Endometrium (tissue), 2 donors: ENCODE results near the gene TRIP11.

Experiments
- FAIRE-seq: peaks from 2 replicates; lab custom pipeline; 2012; peaks lifted over from hg19 to GRCh38; lab: Jason Lieb, UNC
- donor health status: control.
- donor health status: control.

TRIP11 gene

DNA sequence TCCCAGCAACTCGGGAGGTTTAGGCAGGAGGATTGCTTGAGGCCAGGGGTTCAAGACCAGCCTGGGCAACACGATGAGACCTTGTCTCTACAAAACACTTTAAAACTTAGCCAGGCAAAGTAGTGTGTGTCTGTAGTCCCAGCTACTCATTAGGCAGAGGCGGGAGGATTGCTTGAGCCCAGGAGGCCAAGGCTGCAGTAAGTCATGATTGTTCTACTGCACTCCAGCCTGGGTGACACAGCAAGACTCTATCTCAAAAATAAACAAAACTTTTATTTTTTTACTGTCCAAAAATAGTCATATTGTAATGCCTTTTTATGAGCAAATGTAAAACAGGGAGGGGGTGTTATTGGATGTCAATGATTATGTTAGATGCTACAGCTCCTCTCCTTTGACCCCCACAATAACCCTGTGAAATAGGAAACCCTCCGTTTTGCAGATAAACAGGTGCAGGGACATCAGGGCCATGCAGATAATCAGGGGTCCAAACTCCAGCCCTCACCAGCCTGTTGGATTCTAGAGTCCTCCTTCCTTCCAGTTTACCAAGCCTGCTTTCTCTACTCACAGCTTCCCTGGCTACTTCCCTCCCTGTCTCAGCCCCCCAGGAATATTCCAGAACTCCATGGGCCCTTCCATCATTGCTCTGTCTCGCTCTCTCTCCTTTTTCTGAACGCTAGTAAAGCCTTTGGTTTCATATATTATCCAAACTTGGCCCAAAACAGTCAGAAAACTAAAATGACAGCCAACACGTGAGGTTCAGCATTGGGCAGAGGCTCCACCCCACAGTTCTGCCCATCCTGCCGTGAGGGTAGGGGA lies 86.5 kb downstream of the TRIP11 start:
- FAIRE-seq: no peak

DNA sequence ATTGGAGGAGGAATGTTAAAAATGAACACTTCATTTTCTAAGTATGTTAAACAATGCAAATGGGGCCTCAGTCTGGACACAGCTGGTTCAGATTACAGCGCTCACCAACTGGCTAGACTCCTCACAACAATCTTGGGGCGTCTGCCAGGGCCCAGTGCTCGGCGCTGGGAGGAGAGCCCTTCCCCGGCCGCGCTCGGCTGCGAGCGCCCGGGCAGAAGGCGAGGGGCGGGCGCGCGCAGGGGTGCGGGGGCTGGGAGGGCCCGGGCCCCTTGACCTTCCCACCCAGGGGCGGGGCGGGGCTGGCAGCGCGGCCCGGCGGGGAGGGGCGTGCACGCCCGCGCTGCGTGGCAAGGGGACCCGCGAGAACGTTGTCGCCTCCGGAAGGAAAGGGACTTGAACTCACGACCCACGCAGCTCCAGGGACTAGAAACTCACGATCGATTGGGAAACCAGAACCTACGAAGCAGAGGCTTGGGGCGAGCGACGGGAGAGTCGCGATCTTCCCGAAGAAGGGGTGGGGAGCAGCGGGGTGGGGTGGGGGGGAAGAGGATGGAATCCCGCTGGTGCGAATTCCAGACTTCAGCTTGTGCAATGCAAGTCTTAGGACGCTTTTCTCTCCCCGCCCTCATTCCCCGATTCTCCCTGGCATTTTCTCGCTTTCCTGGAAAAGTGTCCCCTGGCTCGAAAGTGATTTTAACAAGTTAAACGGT lies 92.2 kb downstream of the TRIP11 start, which contains the start of gene FBLN5:
Gene FBLN5, minus strand, starts transcription at position 220 of the 710 bp plus-strand sequence. CDS start 465 bp downstream, outside the sequence.
- FAIRE-seq: no peak

DNA sequence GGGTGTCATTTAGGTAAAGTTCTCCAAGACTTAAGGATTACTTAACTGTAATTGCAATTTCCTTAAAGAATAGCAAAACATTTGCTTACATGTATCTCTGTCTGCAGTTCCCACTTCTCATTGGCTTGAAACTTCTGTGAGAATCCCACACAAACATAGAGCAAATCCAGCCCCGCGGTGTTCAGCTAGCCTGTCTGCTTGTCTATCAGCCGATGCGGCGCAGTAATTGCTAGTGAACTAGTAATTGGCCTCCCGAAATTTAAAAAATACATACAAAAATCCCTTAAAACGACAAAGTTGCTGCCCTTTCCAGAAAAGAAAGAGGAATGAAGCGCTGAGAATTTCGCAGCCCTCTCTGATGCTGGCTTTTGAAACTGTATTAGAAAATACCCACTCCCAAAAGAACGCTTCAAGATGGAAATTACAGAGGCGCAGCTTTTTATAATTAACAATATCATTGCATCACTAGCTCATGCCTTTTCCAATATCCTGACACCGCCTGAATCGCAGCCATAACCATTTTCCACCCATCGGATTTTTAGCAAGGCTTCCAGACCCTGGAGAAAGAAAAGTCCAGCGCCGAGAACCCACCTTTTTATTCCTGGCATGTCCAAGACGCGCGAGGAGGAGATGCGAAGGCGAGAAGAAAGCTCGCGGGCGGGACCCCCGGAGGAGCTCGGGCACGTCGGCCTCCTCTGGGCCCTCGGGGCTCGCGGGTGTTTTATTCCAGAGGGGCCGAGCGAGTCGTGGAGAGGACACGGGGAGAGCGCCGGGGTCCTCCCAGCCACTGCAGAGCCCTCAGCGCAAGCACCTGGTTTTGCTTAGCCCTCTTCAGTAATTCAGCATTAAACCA lies 93.0 kb downstream of the TRIP11 start:
- no peak for FAIRE-seq

DNA sequence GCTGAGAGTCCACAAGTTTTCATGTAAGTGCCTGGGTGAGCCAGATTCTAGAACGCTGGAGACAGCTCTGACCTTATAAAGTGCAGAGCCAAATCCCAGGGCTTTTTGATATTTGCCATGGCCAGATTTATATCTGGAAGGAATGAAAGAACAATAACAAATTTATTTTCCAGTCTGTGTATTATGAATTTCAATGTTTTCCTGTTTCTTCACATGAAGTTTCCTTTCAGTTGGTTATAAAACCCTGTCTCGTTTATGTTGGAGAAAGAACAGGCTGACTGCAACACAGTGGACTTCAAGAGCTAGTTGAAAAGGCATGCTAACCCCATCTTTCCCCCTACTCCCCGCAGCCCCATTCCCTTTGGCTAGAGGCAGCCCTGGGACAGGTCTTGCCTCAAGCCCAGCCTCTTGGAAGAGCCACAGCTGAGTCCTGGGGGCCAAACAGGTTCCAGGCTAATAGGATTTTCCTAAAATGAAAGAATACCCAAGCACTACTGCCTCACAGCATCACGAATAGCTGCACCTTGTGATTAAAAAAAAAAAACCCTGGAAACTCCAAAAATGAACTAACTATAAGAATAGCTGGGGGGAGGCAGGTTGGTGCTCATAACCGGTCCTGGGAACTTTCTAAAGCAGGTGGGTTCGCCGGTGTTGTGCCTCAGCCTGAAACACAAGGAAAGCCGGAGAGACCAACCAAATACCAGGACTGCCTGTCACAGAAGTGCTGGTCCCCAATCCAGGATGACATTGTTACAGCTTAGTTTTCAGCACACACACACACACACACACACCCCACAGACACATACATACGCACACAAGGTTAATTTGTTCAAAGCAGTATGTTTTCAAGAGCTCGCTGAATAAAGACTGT lies 93.9 kb downstream of the TRIP11 start:
- peak; percentile 63 for FAIRE-seq

DNA sequence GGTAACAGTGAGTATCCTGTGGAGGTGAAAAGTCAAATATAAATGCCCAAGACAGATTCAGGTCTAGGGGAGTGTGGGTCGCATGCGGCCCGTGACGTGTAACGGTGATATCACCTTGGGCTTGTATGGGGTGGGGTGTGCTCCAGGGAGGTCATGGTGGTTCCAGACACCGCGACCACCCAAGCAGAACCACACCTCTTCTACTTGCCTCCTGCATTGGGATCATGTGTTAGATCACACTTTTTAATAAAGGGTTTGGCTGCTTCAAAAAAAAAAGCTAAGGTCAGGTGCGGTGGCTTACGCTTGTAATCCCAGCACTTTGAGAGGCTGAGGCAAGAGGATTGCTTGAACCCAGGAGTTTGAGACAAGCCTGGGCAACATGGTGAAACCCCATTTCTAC lies 96.9 kb downstream of the TRIP11 start:
- FAIRE-seq: no peak

DNA sequence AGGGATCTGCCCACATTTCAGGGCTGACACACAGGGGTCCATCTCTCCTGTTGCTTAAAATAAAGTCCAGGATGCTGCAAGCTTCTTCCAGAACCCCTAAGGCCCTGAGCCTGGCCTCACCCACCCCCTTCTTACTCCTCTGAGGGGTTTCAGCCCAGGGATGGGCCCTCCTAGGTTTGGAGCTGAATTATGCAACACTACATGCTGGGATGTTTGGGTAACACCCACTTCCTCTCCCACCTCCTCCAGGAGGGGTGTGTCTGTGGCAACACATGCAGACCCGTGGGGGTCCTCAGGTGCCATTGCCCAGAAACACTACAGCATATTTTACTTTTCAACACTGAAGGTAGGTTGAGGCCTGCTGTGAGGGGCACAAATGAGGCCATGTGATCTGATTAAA lies 97.7 kb downstream of the TRIP11 start:
- no peak for FAIRE-seq

DNA sequence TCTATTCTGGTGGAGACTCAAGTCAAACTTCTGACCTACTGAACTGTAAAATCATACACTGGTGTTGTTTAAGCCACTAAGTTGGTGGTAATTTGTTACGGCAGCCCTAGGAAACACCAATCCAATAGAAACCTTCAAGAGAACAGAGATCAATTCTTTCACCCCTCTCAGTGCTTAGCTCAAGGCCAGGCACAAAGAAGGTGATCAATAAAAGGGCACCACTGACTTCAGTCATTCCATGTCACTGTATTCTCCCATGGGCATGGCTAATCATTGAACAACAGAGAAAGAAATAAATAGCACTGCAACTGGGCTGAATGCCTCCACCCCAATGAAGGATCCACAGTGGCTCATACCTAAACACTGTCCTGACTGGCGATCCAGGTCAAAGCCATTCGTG lies 99.7 kb downstream of the TRIP11 start:
- FAIRE-seq: no peak

DNA sequence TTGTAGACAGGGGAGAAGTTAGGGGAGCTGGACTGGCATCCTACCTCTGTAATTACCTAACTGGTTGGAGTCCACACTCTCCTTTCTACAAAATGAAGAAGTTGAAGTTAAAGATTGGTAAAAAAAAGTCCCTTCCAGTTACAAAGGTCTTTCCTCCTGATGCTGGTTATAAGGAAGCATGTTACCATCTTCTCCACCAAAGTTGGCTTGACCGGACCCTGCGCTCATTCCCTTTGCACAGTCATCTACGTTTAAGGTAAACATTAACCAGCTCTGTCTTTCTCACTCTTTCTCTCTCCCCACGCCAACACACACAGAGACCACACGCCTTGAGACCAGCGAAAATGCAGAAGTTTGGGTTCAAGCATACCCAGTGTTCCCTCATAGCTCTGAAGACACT lies 104.3 kb downstream of the TRIP11 start:
- FAIRE-seq: no peak

DNA sequence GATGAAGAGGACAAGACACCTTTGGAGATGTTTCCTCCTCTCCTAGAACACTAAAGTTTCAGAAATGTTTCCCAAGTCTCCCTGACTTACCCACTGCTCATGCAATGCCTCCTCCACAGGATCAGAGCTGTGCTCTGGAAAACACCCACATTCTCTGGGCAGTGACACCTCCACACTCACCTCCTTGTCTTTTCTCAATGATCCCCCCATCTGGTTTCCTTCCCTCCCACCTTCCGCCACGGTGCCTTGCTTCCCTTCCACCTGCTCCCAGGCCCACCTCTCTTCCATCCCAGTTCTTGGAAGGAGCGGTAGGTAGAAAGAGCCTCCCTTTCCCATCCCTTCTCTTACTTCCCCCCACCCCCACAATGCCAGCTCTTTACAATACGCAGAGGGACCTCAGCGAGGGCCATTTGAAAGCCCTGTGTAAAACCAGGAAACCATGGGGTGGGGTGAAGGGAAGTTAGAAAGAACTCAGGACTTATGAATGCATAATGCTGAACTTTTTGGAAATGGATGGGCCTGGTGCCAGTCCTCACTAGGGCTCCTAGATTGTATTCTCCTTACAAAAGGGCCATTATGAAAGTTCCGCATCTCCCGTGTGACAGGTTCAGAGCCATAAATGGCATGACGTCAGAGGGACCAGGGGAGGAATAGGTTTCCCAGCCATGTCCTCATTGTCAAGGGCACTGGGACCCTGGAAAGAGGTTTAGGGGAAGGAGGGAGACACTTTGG lies 105.1 kb downstream of the TRIP11 start:
- no peak for FAIRE-seq

DNA sequence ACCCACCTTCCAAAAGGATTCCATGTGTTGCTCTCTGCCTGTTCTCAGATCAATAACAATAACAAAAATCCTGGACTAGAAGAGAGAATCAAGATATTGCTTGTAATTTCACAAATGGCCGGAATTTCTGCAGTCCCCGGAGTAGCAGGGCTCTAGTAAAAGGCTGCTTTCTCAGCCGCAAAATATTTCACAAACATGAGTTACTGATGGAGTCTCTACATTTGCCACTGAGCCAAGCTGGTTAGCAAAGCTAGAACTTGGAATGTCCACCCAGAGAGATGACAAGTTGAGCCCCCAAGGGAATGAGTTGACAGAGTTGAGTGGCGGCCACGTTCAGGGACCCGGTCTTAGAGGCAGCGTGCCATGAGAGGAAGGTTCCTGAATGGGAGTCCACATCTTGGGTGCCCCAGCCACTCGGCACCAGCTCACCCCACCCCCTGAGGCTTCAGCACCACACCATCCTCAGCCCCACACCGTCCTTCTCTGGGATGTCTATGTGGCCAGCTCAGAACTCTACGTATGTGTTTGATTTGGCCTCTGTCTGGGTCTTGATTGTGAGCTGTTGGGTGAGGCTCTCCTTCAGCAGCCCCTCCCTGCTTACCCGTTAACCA lies 108.3 kb downstream of the TRIP11 start:
- no peak for FAIRE-seq

DNA sequence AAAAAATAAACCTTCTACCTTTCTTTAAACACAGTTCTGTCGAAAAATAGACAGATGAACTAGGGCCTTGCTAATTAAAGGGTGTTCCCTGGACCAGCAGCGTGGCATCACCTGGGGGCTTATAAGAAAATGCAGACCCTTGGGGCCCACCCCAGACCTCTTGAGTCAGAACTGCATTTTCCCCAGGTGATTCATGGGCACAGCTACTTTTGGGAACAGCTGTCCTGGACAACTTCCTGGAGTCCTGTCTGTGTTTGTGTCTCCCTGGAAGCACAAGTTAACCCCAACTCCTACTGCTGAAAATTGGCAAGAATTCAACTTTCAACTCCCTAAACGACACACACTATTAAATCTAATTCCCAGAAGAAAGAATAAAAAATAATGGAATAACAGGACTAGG lies 110.2 kb downstream of the TRIP11 start:
- FAIRE-seq: peak; percentile 78

DNA sequence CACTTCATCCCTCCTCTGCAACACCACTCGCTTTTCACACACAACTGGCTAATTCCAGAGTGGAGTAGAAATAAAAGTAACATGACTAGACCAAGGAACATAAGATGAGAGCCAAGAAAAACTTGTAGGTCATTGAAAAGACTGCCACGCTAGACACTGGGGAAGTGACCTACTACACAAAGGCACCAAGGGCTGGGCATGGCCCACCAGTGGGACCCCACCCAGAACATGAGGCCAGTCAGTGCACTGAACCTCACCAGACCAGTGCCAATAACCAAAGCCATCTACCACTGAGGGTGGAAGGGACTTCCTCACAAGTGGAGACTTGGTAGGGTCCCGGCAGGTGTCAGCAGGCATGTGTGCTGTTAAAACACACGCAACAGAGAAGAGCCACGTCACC lies 112.1 kb downstream of the TRIP11 start:
- FAIRE-seq: no peak

DNA sequence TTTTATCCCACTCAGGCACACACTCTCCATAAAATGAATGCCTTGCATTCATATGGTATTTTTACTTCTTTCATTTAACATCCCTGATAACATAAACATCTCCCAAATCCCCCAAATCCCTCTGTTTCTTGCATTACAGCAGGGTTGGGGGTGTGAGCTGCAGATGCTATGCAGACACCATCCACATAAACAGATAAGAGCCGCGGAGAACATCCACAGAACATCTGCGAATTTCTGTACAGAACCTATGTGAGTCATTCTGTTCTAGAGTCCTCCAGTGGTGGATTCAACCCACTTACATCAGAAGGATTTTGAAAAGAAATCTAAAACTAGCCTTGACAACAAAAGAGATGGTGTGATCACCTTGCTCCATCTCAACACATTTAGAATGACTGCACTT lies 112.7 kb downstream of the TRIP11 start:
- FAIRE-seq: no peak

DNA sequence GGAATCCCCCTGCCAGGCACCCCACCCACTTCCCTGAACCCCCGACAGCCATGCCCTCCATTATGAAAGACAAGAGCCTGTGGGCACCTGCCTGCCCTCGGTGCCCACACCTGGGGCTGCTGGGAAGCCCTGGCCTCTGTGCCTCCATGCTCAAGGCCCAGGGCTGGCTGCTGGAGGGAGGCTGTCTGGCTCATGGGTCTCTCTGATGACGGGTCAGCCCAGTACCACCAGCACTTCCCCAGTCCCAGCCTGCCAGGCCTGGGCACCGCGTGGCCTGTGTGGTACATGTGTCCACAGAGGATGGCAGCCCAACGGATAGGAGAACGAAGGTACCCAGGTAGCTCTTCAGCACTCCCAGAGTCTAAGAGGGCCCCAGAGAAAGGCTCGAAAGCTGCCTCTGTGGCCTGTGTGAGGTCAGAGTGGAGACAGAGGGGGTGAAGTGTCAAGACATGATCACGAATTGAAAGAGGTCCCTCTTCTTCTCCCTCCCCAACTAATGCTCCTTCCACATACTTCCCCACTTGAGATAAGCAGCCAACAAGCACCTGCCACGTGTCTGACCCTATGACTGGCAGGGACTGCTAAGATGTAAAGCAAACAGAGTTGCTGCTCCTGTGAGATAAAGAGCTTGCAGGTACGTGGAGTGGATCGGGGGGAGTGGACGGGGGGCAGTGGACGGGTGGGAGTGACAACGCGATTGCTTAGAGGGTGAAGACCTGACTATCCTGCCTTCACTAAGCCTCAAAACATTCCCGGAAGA lies 113.5 kb downstream of the TRIP11 start:
- FAIRE-seq: no peak

DNA sequence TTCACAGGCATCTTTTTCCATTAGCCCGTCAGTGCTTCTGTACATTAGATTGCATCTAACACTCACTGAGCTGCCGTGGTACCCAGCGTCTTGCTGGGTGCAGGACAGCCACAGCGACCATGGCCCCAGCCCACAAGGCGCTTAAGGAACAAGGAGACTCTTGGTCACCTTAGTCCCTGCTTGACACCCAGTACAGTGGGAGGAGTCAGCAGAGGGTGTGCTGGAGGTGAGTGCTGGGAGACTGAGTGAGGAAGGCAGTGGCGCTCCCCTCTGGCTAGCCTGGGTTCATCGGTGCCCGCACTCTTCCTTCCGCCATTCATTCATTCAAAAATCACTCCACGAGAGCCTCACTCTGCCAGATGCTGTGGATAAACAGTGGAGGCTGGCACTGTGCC lies 114.1 kb downstream of the TRIP11 start:
- FAIRE-seq: no peak

DNA sequence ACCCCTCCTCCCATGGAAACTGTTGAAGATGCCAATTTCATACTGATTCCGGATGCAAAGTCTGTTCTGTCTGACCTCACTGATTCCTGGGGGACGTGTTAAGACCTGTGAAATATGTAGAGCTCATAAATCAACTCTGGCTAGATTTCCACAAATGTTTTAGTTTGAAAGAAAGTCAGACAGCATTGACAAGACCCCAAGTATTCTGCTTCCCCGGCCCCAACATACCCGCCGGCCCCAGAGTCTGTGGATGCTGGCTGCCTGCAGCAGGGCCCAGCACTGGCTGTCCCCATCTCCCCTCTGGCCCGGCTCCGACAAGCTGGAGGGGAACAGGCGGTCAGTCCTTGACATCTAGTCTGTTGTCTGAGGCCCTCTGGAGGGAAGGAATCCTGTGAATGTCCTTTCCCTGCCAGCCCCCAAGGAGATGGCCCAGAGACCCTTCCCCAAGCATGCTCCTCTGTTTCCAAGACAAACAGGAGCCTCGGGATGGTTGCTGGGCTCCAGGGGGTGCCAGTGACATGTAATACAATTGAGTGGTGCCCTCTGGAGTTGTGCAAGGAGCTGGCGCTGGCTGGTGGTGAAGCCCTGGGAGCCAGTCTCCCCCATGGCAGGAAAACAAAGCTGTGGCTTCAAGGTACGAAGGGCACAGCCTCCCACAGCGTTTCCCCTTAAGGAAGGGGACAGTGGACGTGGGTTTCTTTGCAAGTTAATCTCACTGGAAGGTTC lies 114.7 kb downstream of the TRIP11 start:
- FAIRE-seq: no peak

DNA sequence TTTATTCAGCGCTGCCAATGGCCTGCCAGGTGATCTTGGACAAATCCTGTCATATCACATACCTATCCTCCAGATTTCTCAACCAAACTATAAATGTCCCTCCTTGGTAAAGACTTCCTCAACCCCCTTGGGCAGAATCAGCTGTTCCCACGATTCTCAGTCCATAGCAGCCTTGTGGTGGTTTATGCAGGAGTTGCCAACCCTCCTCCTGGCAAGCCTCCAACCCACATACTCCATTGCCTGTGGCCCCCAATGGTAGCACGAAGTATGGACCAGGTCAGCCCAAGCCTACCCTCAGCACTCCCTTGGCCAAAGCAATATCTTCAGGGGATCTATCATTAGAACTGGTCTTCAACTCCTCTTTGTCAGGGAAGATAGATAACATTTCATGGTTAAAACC lies 119.3 kb downstream of the TRIP11 start:
- FAIRE-seq: no peak

DNA sequence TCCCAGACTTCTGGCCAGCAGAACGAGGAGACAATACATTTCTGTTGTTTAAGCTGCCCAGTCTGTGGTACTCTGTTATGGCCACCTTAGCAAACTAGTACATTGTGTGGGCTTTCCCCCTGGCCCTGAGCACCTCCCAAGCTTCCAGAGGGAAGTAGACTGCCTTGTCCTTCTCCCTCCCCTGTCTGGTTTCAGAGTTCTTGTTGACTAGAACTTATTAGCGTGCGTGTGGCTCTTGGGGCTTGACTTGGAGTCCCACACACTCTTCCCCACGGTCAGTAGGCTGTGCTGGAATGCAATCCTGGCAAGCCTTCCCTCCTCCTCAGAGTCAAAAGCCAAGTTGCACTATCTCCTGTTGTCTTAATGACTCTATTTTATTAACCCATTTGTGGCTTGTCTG lies 120.0 kb downstream of the TRIP11 start:
- no peak for FAIRE-seq
